Activated CD8-positive, alpha-beta memory T cell treated with anti-CD3 and anti-CD28 coated beads, Interleukin-2, amount 50 U/mL, for 4 hours (primary cell): ENCODE data around the gene EDARADD.
A peak's percentile ranks its signal among the peaks of the same experiment; 100 is the strongest.
"Not testable (repeated sequence)": the region's sequence is repeated elsewhere in the genome, so short reads cannot be mapped to it uniquely, and the experiment has no call there.

Experiments
- DNase-seq: peaks from one replicate; pipeline ENCODE4 v3.0.0-alpha.2; 2020

The EDARADD gene

DNA sequence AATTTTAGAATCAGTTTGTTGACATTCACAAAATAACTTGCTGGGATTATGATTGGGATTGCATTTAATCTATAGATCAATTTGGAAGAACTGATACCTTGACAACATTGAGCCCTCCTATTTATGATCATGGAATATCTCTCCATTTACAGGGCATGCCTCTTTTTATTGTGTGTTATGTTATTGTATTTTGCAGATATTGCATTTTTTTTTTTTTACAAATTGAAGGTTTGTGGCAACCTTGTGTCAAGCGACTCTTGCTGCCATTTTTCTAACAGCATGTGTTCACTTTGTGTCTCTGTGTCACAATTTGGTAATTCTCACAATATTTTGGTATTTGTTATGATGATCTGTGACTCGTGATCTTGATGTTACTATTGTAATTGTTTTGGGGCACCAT lies 46.3 kb downstream of the EDARADD start:
- no peak for DNase-seq

DNA sequence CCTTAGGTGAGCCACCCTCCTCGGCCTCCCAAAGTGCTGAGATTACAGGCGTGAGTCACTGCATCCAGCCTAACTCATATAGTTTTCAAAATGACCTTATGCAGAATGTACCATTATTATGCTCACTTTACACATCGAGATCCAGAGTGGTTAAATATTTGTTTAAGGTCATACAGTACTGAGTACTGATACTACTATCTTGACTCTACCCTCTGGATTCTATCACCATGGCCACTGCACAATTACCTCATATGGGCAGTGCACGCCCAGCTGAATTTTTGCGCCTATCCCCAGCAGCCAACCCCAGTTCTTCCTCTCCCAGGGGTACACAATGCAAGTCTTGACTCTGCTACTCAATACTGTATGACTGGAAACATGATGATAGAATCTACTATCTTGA lies 56.7 kb downstream of the EDARADD start:
- DNase-seq, result no peak

DNA sequence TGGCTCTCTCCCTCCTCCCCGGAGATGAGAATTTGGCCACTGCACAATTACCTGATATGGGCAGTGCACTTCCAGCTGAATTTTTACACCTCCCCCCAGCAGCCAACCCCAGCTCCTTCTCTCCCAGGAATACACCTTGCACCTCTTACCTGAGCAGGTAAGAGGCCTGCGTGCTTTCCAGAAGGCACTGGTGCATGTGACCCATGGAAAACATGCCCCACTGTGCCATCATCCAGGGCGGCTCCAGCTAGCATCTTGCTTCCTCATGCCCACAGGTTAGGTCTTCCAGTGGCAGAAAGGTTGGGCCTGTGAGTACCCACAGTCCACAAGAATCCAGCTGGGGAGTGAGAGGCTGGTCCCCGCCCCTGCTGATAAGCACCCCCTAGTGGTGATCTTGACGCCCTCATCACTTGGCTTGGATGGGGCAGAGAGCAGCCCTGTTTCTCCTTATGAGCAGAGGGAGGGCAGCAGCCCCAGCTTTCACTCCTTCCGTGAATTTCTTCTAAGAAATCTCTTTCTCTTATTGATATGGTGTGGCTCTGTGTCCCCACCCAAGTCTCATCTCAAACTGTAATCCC lies 57.8 kb downstream of the EDARADD start:
- peak; percentile 21 for DNase-seq

DNA sequence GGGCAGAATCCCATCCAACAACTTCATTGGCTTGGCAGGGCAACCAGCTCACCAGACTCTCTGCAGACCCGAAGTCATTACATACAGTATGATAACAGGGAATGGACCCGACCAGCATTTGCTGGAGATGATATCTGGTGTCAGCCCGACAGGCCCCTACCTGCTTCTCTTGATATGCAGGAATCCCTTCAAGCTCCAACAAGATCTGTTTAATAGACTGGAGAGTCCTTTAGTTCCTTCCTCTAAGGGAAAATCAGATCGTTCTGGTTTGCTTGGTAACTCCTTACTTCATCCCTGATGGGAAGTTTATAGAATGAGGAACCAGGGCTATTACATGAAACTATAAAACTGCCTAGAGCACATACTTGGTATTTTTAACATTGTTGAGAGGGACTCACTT lies 61.2 kb downstream of the EDARADD start:
- no peak for DNase-seq

DNA sequence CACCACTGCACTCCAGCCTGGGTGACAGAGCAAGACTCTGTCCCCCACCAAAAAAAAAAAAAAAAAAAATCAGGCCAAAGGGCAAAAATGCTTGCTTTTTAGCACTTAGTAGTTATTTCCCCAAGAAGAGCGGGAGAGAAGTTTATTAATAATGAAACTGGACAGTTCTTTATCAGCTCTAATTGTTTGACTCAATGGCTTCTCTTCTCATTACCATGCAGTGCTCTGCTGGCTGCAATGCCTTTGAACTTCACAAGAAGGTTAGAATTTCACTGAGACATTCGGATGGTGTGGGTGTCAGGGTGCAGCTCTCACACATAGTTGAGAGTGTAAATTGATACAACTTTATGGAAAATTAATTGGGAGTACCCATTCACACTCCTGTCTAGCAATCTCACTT lies 63.7 kb downstream of the EDARADD start:
- no peak for DNase-seq

DNA sequence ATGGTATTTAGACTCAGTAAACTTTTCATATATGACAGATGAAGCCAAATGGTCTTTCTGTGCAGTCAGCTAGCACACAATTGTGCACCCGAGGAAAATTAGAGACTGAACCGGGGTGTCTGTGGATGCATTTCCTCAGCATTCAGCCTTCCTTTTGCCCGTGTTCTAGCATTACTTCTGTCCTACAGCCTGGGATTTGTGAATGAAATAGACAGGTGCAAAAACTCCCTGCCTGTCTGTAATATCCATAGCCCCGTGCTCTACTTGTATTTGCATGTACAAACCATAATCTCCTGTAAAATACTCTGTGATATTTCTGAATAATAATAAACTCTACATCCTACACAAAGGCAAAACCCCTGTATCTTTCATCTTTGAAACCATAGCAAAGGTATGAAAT lies 64.9 kb downstream of the EDARADD start:
- no peak for DNase-seq

DNA sequence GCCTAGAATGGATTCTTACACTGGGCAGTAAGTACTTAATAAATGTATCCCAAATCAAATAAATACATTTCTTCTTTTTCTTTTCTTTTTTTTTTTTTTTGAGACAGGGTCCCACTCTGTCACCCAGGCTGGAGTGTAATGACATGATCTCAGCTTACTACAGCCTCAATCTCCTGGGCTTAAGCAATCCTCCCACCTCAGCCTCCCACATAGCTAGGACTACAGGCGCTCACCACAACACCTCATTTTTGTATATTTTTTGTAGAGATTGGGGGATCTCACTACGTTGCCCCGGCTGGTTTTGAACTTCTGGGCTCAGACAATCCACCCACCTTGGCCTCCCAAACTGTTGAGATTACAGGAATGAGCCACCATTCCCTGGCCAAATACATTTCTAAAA lies 66.0 kb downstream of the EDARADD start:
- DNase-seq, result no peak

DNA sequence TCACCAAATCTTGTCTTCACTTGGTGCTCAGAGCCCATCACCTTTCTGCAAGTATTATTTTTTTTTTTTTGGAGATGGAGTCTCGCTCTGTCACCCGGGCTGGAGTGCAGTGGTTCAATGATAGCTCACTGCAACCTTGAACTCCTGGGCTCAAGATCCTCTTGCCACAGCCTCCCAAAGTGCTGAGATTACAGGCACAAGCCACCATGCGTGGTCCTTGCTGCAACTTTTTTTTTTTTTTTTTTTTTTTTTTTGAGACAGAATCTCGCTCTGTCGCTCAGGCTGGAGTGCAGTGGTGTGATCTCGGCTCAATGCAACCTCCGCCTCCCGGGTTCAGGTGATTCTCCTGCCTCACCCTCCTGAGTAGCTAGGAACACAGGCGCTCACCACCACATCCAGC lies 70.1 kb downstream of the EDARADD start:
- DNase-seq, result not testable (repeated sequence)

DNA sequence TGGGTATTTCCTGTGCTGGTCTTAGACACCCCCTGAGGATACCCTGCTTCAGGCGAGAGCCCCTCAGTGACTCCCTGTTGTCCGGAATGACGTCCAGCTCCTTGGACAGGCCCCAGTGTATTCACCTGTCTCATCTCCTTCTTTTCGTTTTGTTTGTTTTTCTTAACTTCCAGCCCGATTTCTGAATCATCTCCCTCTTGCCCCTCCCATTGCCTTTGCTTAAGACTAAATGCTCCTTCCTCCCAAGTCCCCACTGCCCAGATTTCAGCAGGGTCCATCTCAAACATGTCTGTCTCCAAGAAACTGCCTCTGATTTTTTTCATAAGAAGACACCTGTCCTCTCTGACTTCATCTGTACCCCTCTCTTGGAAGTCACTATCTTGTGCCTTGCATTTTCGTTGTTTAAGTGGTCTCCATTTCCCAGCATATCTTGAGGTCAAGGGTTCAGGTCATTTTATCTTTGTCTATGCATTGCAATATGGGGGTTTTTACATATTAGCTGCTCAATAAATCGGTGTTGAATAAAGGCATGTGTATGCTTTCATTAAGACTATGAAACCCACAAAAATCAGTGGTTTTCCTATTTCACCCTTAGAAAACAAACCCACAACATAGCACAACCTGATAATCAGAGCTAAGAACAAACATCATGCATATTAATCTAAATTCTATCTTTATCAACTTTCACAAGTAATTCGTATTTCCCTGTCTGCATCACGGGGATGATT lies 71.3 kb downstream of the EDARADD start:
- DNase-seq, result no peak

DNA sequence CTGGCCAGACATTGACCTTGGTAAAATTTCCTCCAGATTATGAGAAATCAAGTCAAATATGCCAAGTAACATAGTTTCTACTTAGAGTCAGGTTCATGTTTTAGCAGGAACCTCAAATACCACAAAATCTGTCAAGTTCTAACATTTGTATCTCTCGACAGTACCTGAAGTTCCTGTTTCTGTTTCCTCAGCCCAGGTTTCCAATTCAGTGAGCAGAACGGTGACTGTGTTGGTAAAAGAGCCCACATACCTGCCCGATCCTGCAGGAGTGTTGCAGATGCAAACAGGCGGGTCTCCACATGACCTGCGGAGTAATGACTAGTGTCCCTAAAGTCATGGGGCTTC lies 71.8 kb downstream of the EDARADD start:
- no peak for DNase-seq

DNA sequence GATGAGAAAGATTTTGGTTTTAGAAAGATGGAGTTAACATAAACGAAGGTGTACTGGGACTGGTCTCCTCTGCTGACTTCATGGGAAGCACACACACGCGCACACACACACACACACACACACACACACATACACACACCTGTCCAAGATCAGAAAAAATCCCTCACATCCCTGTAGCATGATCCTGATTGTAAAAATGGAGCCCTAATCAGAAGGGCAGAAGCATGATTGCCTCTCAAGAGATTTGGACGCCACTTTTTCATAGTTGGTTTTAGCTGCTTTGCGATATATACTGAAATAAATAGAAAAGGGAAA lies 73.2 kb downstream of the EDARADD start:
- DNase-seq, result no peak

DNA sequence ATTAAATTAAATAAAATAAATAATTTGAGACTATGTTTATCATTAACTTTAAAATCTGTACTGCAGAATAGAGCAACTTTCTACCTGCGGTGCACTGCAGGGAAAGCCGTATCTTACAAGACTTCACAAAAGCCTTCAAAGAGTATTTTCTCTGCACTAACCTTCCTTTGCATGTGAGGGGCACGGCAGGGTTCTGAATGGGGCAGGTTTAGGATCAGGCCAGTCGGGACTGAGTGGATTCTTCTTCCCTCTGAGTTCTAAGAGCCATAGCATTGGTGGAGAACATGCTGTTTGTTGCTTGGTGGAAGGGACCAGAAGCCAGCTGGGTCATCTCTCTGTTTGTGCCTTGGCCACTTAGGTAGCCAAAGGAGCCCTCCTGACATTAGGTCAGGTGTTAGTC lies 74.5 kb downstream of the EDARADD start:
- no peak for DNase-seq

DNA sequence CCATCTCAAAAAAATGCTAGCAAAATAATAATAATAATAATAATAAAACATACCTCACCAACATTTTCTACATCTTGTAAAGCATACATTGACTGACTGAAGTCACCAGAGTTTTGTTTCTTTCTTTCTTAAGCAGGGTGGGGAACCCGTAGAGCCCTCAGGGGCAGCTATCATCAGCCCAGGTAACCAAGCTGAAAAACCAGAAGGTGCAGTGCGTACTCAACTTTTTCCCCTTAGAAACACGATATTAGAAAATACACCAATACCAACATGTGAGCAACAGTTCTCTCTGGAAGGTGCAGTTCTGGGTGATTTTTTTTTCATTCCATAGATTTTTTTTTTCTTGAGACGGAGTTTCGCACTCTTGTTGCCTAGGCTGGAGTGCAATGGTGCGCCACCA lies 75.4 kb downstream of the EDARADD start:
- no peak for DNase-seq

DNA sequence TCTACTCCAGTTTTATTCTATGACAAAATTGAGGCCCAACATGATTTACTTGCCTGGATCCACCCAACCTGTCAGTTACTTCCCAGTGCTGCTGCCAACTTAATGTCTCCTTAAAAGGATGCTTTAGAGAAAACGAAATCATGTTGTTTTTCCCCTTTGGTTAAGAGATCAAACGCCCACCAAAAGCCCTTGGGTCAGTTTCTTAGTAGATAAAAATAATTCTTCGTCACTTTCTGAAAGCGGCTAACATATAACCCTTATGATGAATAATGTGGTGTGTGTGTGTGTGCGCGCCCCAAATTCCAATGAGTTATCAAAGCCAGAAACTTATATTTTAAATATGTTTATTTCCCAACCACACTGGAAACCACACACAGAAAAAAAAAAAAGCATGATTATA lies 77.0 kb downstream of the EDARADD start:
- DNase-seq, result no peak

DNA sequence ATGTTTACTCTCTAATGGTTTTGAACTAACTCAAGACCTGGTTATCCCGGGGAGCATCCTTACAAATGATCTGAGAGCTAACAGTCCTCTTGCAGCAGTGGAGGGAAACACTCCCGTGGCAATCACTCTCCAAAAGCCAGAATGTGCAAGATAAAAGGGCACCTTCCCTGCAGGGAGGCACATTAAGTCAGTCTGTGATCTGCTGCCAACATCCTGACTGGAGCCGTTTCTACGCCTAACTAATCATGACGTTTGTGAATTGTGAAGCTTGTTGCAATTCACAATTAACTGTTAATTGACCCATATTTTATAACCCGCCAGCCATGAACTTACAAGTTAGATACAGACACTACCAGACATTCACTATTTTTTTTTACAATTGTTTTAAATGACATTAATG lies 77.6 kb downstream of the EDARADD start:
- DNase-seq, result no peak

DNA sequence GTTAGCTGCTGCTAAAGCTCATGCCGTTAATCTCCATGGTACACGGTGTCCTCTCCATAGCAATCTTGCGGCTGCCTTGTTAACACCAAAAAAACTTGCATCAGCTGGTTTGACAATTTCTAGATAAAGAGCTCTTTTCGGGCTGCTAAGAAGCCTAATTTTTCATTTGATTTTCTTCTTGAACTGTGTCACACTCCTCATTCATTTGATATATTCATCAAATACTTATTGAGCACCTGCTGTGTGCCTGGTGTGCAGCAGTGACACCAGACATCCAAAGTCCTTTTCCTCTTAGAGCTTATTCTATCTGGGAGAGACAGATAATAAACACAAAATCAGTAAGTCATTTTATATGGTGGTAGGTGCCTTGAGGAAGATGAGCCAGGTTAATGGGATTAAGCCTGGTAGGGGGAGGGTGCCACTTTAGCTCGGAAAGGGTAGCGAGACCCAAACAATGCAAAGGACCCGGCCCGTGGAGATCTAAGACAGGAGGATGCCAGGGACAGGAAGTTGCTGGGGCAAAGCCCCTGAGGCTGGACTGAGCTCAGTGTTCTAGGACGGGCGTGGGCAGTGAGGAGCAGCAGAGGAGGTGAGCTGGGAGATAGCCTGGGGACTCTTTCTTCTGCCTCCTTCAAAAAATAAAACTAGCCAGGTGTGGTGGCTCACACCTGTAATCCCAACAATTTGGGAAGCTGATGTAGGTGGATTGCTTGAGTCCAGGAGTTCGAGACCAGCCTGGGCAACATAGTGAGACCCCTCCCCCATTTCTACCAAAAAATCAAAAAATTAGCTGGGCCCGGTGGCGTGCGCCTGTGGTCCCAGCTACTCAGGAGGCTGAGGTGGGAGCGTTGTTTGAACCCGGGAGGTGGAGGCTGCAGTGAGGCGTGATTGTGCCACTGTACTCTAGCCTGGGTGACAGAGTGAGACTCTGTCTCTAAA lies 79.0 kb downstream of the EDARADD start:
- DNase-seq, result no peak

DNA sequence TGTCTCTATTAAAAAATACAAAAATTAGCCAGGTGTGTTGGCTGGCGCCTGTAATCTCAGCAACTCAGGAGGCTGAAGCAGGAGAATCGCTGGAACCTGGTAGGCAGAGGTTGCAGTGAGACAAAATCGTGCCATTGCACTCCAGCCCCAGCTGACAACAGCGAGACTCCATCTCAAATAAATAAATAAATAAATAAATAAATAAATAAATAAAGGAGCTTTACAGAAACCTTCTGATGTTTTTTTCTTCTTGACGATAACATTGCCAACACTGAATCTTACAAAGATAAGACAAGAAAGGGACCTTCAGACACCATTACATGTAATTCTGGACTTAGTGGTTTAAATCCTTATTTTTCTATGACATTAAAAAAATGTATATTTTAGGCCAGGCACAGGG lies 81.9 kb downstream of the EDARADD start:
- DNase-seq, result no peak

DNA sequence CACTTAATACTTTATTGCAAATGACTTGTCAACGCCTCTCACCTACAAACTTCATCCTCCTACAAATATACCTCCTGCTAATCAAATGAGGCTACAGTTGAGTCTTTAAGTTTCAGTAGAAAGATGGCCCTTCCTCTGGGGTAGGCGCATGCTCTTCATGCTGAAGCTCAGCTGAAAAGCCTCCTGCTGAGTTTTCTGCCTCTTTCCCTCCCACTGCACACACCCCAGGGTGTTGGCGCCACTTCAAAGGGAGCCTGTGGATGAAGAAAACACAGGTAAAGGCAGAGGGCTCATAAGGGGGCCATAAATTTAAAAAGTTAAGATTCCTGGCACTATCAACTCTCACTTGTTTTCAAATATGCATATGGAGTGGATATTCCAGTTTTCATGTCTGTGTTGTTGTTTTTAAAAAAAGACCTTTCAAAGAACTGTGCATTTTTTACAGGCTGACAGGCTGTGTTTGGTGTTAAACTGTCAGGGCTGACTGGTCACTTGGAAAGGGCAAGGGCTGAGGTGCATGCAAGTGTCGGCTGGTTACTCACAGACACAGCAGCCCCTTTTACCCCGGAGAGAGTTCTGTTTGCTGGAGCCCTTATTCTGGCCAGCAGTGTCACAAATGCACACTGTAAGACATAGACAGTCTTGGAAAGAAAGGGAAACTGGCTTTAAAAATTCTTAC lies 86.8 kb downstream of the EDARADD start:
- no peak for DNase-seq

DNA sequence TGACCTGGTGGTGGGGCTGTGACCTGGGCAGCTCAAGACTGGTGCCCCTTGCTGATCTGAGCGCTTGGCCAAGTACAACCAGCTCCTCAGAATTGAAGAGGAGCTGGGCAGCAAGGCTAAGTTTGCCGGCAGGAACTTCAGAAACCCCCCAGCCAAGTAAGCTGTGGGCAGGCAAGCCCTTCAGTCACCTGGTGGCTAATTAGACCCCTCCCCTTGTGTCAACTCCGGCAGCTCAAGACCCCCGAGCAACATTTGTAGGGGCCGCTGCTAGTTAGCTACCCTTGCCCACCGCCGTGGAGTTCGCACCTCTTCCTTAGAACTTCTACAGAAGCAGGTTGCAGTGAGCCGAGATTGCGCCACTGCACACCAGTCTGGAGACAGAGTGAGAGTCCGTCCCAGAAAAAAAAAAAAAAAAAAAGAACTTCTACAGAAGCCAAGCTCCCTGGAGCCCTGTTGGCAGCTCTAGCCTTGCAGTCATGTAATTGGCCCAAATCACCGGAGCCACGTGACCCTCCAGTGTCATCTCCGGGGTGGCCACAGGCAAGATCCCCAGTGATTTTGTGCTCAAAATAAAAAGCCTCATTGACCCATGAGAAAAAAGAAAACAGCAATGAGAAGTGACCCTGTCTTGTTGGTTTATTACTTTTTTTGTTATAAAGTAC lies 90.4 kb downstream of the EDARADD start:
- no peak for DNase-seq

DNA sequence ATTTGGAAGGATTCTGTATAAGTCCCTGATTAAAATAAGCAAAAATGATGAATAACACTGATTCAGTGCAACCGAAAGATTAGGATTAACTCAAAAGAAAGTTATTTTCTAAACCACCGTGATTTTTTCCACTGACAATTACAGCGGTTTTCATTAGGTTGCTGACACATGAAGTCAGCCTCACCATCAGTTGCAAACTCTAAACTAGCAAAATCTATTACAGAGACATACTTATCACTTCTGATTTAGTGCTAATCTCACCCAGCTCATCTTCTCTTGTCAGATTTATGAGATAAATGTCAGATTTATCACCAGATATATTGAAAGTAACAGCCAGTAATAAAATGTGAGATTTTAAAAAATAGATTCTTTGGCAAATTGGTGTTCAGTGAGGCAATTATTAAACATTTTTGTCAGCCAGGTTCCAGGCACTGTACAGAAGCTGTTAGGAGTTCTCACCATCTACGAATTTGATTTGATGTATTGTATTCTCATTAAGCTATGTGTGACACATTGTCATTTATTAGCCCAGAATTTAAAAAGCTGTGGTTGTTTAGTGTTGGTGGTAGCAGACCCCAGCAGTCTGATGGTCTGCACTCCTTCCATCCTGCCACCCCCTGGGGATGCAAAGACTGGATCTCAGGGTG lies 92.4 kb downstream of the EDARADD start:
- no peak for DNase-seq

DNA sequence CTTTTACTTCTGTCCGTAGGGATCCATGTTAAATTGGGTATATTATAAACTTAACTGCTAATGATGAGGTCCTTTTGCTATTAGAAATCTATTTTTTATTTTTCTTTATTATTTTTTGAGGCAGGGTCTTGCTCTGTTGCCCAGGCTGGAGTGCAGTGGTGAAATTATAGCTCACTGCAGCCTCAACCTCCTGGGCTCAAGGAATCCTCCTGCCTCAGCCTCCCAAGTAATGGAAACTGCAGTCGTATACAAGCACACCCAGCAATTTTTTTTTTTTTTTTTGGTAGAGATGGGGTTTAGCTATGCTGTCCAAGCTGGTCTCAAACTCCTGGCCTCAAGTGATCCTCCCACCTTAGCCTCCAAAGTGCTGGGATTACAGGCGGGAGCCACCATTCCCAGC lies 95.1 kb downstream of the EDARADD start:
- DNase-seq, result not testable (repeated sequence)

DNA sequence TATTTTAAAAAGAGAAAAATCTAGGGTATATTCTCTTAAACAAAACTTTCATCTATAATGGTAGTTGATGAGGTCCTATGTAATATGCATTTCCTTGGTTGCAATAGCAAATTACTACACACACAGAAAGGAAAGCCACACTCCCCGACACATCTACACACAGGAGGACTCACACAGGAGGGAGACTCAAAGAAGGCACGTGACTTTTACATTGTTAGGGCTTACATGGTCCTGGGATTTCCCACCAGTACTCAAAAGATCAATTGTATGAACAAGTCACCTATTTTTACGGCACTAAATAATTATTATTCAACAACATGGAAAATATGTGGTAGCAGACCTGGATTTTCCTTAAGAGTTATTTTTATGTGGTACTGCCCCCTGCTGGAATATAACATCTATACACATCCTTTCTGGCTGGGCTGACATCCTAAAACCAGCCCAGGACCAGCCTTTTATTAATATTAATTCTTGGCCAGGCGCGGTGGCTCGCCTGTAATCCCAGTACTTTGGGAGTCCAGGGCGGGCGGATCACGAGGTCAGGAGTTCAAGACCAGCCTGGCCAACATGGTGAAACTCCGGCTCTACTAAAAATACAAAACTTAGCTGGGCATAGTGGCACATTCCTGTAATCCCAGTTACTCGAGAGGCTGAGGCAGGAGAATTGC lies 95.8 kb downstream of the EDARADD start:
- no peak for DNase-seq
